ENCODE measurements around the gene EAF1. TPM values are rescaled to one million over a fixed set of nuclear protein-coding genes. Genes with fewer than 3 reads are reported as not detected.

The EAF1 gene
- total and polyA plus RNA-seq, 2 donors (not counting 1 experiment from before 2014, with no cell fraction given), result 11.1 to 22.6 TPM

- H3K79me2 ChIP-seq (ENCODE audit: control insufficient read depth, insufficient read depth, low read length), result peaks cover 50% of the 10 kb centered on the region
- H4K20me1 ChIP-seq (ENCODE audit: control insufficient read depth, extremely low read depth, insufficient read depth, low read length), result no peaks in the 10 kb centered on the region
- DNase-seq (ENCODE audit: low read depth in 2 of 2), result peak in 1 of 2 donors; percentile 79
- peaks cover 6% of the 10 kb centered on the region for H3K4me1 ChIP-seq (ENCODE audit: control insufficient read depth, extremely low read depth, insufficient read depth, low read length)
- peaks cover 7% of the 10 kb centered on the region for H3K36me3 ChIP-seq (ENCODE audit: control insufficient read depth, insufficient read depth, low read length)
- peak overlapping the region; percentile 92 to 100 (median 99) for H3K4me3 ChIP-seq (replicated peaks in 1 of 4; ENCODE audit: control extremely low read depth in 1 of 4, insufficient read depth in 1 of 4, low read depth in 3 of 4, low read length in 4 of 4)
- H3K27me3 ChIP-seq (ENCODE audit: control insufficient read depth, insufficient read depth, low read length), result no peaks in the 10 kb centered on the region
- no peak overlapping the region for H2AFZ ChIP-seq (ENCODE audit: low read length)
- H3K4me2 ChIP-seq (ENCODE audit: extremely low read depth, insufficient read depth, low read length), result peak overlapping the region; percentile 97
- peak overlapping the region; percentile 96 for H3K27ac ChIP-seq (ENCODE audit: insufficient read depth, low read length)
- TF ChIP-seq EZH2 (IDR thresholded peaks at IDR 0.05; ENCODE audit: low read length, missing control alignments), result no peak
- TF ChIP-seq CTCF (conservative IDR thresholded peaks at IDR 0.05 in 1 of 2, IDR thresholded peaks at IDR 0.05 in 1 of 2; ENCODE audit: low read depth in 1 of 2, low read length in 2 of 2), result no peak
- peak overlapping the region; percentile 88 for H3K9ac ChIP-seq (ENCODE audit: insufficient read depth, low read length)
- no peaks in the 10 kb centered on the region for H3K9me3 ChIP-seq (ENCODE audit: control insufficient read depth, insufficient read depth, low read depth, low read length)
These were observed 1.1 kb downstream of the EAF1 start for GRCh38 chr3:15428539-15428938.

- H3K27ac ChIP-seq (ENCODE audit: insufficient read depth, low read length), result peak overlapping the region; percentile 96
- no peaks in the 10 kb centered on the region for H3K9me3 ChIP-seq (ENCODE audit: control insufficient read depth, insufficient read depth, low read depth, low read length)
- H3K9ac ChIP-seq (ENCODE audit: insufficient read depth, low read length), result no peak overlapping the region
- H3K79me2 ChIP-seq (ENCODE audit: control insufficient read depth, insufficient read depth, low read length), result peaks cover 50% of the 10 kb centered on the region
- no peaks in the 10 kb centered on the region for H4K20me1 ChIP-seq (ENCODE audit: control insufficient read depth, extremely low read depth, insufficient read depth, low read length)
- peaks cover 7% of the 10 kb centered on the region for H3K36me3 ChIP-seq (ENCODE audit: control insufficient read depth, insufficient read depth, low read length)
- DNase-seq (ENCODE audit: low read depth in 2 of 2), result no peak
- peak overlapping the region; percentile 92 to 100 (median 99) for H3K4me3 ChIP-seq (replicated peaks in 1 of 4; ENCODE audit: control extremely low read depth in 1 of 4, insufficient read depth in 1 of 4, low read depth in 3 of 4, low read length in 4 of 4)
- H2AFZ ChIP-seq (ENCODE audit: low read length), result no peak overlapping the region
- no peaks in the 10 kb centered on the region for H3K27me3 ChIP-seq (ENCODE audit: control insufficient read depth, insufficient read depth, low read length)
- H3K4me1 ChIP-seq (ENCODE audit: control insufficient read depth, extremely low read depth, insufficient read depth, low read length), result peaks cover 6% of the 10 kb centered on the region
- TF ChIP-seq CTCF (conservative IDR thresholded peaks at IDR 0.05 in 1 of 2, IDR thresholded peaks at IDR 0.05 in 1 of 2; ENCODE audit: low read depth in 1 of 2, low read length in 2 of 2), result no peak
- TF ChIP-seq EZH2 (IDR thresholded peaks at IDR 0.05; ENCODE audit: low read length, missing control alignments), result no peak
- peak overlapping the region; percentile 97 for H3K4me2 ChIP-seq (ENCODE audit: extremely low read depth, insufficient read depth, low read length)
These were observed 1.7 kb downstream of the EAF1 start for GRCh38 chr3:15429080-15429479.

GRCh38 chr3:15430624-15431023 lies 3.2 kb downstream of the EAF1 start:
- Histone ChIP-seq H3K4me3 (replicated peaks in 1 of 4; ENCODE audit: control extremely low read depth in 1 of 4, insufficient read depth in 1 of 4, low read depth in 3 of 4, low read length in 4 of 4) (no peak overlapping the region), H2AFZ (ENCODE audit: low read length) (no peak overlapping the region), H3K4me1 (ENCODE audit: control insufficient read depth, extremely low read depth, insufficient read depth, low read length) (peaks cover 6% of the 10 kb centered on the region), H3K27me3 (ENCODE audit: control insufficient read depth, insufficient read depth, low read length) (no peaks in the 10 kb centered on the region), H3K36me3 (ENCODE audit: control insufficient read depth, insufficient read depth, low read length) (peaks cover 9% of the 10 kb centered on the region), H3K4me2 (ENCODE audit: extremely low read depth, insufficient read depth, low read length) (no peak overlapping the region), H4K20me1 (ENCODE audit: control insufficient read depth, extremely low read depth, insufficient read depth, low read length) (no peaks in the 10 kb centered on the region), H3K9ac (ENCODE audit: insufficient read depth, low read length) (no peak overlapping the region), H3K9me3 (ENCODE audit: control insufficient read depth, insufficient read depth, low read depth, low read length) (no peaks in the 10 kb centered on the region), H3K79me2 (ENCODE audit: control insufficient read depth, insufficient read depth, low read length) (peaks cover 50% of the 10 kb centered on the region), H3K27ac (ENCODE audit: insufficient read depth, low read length) (no peak overlapping the region)
- DNase-seq (ENCODE audit: low read depth in 2 of 2), result no peak
- TF ChIP-seq EZH2 (IDR thresholded peaks at IDR 0.05; ENCODE audit: low read length, missing control alignments), result no peak
